HuH-7 (cell line): ENCODE measurements around the gene PEF1.

Experiments
- DNase-seq: peaks from one replicate; pipeline ENCODE4 v3.0.0; 2011; ENCODE audit warnings: low spot score

The PEF1 gene

GRCh38 chr1:31653717-31654473, 9.2 kb upstream of the PEF1 start:
- no peak for DNase-seq

DNA sequence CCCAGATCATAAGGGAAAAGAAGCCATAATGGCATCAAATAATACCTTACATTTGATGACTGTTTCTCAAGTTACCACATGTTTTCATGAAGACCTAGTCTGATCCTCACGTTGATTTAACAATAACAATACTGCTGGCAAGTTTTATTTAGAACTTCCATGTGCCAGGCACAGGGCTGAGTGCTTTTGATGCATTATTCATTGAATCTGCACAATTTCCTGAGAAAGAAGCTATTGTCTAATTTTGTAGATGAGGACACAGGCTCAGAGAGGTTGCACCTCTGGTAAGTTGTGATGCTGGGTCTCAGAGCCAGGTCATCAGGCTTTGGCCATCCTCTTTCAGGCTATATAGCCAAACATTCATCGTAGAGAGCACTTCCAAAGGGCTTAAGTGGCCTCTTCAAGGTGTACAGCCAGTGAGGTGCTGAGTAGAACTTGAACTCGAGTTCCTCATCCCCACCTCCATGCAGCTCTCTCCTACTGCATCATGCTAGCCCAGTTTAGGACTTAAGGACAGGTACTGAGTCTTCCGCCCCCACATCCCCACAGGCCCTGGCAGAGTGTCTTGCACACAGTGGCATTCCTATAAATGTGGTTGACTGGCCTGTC, 8.3 kb upstream of the PEF1 start:
- DNase-seq, result no peak

DNA sequence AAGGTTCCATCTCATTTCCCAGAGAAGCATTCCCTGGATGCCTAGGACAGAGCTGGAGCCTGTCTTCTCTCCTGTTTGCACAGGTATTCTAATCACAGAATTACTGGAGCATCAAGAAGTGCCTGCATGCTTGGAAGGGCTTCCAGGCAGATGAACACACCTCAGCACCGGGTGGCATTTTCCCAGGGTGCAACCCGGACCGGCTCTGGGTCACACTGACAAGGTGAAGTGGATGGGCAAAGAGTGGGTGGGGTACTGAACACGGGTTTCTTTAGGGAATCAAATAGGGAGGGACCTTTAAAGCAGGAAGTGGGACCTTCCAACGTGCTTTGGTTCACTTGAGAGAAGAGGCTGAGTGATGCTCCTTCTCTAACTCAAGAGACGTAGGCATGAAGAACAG, 7.1 kb upstream of the PEF1 start:
- no peak for DNase-seq

DNA sequence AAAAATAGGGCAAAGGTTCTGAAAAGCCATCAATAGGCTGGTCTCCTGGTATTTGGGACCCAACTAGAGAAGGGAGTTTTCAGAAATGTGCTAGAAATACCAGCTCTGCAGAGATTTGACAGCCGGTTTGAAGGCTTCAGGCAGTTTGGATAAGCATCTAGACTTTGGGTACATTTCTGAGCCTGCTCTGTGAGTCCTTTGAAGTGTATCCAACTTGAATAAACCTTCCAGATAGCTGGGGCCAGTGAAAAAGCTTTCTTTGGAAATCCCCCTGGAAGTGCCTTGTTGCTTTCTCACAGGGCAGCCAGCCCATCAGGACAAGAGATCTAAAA, 6.4 kb upstream of the PEF1 start:
- no peak for DNase-seq

DNA sequence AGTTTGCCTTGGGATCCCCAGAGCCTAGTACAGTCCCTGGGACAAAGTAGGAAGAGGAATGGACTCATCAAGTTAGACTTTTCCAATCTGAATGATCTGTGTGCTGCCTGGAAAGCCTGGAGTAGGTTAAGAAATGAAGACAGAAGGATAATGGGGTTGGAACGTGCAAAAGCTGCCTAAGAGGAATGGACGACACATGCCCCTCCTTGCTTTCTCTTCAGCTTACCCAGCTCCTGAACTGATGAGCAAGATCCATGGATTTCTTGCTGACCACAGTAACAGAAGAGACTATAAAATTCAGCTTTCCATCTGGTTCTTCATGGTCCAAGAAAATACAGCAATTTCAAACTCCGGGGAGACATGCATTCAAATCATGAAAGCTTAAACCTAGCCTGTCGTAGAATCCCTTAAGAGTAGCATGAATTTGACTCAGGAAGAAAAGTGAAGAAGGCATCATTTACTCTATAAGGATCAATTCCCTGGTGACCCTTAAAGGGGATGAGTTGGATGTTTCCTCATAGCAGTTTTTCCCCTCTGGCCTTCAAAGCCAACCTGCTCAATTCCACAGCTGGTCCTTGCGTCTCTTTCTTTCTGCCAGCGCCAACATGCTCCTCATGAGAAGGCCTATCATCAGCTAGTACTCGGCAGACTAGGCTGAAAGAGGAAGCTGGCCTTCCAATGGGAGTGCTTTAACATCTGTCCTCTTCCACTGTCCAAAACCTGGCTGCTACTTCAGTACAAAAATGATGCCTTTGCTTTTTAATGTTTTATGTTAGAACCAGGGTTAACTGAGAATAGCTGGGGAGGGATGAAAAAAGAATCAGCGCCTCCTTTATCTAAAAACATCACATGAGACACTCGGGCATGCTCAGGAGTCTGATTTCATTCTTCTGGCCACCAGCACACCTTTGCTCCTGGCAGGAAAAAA, 5.7 kb upstream of the PEF1 start:
- no peak for DNase-seq

GRCh38 chr1:31648641-31649357, 4.1 kb upstream of the PEF1 start:
- DNase-seq, result no peak

- DNase-seq, result no peak
These were observed 3.5 kb upstream of the PEF1 start for GRCh38 chr1:31648190-31648589.

DNA sequence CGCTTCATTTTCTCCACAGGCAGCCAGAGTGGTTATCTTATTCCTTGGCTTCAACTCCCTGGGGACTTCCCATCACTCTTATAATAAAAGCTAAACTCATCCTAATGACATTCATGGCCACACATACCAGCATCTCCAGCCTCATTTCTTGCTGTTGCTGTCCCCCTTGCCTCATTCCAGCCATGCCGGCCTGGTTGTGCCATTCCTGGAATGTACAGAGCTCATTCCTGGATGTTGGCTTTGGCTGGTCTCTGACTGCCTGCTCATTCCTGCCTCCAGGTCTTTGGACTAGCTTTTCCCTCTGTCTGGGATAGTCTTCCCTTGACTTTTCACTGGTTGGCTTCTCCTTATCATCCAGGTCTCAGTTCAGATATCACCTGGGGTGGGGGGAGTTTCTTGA, 2.4 kb upstream of the PEF1 start:
- no peak for DNase-seq

DNA sequence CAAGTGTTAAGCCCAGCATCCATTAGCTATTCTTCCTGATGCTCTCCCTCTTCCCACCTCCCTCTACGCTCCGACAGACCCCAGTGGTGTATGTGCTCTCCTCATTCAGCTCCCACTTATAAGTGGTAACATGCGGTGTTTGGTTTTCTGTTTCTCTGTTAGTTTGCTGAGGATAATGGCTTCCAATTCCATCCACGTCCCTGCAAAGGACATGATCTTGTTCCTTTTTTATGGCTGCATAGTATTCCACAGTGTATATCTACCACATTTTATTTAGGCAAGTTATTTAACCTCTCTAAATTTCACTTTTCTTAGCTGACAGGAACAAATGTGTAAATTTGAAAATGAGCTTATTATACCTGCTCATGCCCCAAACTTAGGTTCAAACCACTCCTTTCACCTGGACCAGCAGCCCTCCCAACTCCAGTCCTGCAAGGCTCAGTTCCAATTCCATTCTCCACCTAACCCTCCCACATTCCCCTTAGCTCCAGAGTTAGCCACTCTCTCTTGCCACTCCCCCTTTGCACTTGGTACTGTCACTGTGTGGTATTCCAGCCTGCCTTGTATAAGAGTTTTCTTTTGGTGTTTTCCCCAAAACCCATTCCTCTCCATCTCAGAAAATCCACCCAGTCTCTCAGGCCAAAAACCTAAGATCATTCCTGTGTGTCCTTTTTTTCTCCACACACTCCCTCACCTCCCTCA, 1.7 kb upstream of the PEF1 start:
- no peak for DNase-seq

- DNase-seq, result no peak
These were observed 545 bp upstream of the PEF1 start for GRCh38 chr1:31645274-31645568.

DNA sequence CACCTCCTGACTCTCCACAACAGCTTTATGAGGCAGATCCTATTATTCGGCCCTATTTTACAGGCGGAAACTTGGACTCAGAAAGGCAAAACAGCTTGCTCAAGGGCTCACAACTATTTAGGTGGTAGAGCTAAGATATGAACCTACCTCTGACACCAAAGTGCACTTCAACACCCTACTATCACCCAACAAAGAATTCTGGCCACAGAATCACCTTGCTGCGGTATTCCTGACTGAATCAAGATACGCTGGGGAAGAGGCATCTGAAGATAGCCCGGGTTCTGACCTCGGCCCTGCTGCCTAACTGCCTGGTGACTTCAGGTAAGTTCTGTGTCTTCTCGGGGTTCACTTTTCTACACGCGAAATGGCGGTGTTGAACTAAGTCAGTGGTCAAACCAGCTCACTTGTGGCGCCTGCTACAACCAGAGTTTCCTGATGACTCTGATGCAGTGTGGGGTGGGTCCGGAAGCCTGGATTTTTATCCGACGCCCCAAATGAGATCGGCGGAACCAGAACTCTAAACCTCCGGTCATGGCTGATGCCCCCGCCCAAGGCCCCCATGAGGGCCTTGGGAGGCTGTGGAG, 608 bp downstream of the PEF1 start:
- no peak for DNase-seq

- no peak for DNase-seq
These were observed 1.8 kb downstream of the PEF1 start for GRCh38 chr1:31642897-31643296.

- no peak for DNase-seq
These were observed 2.3 kb downstream of the PEF1 start for GRCh38 chr1:31642366-31642765.

DNA sequence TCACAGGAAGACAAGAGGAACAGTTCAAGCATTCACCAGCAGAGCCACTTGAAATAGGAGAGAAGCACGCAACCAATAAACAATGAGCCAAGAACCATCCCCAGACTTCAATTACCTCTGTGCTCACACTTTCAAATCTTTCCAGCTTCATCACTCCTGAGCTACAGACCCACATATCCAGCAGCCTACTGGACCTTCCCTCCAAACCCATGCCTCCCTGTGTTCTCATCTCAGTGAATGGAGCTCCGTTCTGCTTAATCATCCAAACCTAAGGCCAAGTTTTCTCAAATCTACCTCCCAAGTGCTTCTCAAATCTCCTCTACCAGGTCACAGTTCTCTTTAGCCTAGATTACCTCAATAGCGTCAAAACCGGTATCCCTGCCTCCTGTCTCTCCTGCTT, 3.7 kb downstream of the PEF1 start:
- DNase-seq, result no peak

DNA sequence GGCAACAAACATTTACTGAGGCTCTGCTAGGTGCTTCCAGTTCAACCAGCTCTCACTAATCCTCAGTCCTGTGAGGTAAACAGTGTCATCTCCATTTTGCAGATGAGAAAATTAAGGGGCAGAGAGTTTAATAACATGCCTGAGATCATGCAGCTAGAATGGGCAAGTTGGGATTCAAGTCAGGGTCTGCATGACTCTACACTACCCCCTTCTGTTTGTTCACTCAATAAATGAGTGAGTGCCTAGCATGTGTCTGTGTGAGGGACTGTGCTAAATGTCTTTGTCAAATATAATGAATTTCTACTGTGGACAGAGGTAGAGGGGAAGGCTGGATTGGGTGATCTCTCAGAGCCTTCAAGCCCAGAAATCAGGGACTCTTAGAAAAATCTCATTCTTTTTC, 4.5 kb downstream of the PEF1 start:
- DNase-seq, result no peak

- no peak for DNase-seq
These were observed 5.1 kb downstream of the PEF1 start for GRCh38 chr1:31639543-31639942.

- DNase-seq, result no peak
These were observed 6.6 kb downstream of the PEF1 start for GRCh38 chr1:31637915-31638673.

- peak; percentile 52 for DNase-seq
These were observed 11.6 kb downstream of the PEF1 start for GRCh38 chr1:31633117-31633516.

DNA sequence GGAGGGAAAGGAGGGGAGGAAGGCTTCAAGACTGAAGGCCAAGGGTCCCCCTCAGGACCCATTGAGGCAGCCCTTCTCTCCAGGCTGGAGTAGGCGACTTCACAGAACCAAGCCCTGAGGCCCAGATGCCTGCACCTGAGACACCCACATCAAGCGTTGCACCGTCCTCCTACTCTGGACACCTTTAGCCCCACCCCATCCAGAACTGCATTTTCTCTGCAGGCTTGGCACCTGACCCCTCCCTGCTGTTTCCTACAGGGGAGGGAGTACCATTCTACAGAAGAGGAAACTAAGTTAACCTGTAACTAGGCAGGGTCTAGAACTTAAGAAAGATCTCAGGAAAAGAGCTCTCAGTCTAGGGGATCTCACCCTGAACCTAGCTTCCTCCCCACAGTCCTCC, 12.0 kb downstream of the PEF1 start:
- no peak for DNase-seq

DNA sequence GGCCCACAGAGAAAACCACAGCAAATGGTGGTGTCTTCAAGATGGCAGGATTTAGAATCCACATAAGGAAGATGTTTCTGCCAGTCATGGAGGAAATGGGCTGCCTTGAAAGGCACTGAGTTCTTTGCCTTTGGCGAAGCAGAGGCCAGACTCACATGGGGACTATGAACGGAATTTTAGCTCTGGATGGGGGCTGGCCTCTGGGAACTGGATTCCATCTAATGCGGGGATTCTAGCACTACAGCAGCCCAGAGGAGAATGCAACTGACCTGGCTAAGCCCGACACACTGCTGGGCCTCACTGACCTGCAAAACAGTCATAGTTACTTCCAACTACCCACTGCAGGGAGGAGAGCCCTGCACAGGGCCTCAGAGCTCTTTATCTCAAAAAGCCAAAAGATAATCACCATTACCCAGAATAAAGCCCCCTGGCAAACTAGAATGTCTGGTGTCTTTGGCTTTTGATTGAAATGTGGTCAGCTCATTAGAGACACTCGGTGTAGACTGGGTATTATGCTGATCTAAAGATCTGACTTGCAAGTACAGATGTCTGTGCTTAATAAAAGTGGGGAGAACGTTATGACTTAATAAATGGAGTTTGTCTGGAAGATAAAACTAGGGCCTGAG, 15.6 kb downstream of the PEF1 start:
- DNase-seq, result no peak
